ENCODE data around the gene DDX49. TPM values are rescaled to one million over a fixed set of nuclear protein-coding genes. Genes with fewer than 3 reads are reported as not detected.
"Not testable (repeated sequence)": the region's sequence is repeated elsewhere in the genome, so short reads cannot be mapped to it uniquely, and the experiment has no call there.

The DDX49 gene
- total RNA-seq, 1 experiment from 2014 or later = 69.4 TPM

DNA sequence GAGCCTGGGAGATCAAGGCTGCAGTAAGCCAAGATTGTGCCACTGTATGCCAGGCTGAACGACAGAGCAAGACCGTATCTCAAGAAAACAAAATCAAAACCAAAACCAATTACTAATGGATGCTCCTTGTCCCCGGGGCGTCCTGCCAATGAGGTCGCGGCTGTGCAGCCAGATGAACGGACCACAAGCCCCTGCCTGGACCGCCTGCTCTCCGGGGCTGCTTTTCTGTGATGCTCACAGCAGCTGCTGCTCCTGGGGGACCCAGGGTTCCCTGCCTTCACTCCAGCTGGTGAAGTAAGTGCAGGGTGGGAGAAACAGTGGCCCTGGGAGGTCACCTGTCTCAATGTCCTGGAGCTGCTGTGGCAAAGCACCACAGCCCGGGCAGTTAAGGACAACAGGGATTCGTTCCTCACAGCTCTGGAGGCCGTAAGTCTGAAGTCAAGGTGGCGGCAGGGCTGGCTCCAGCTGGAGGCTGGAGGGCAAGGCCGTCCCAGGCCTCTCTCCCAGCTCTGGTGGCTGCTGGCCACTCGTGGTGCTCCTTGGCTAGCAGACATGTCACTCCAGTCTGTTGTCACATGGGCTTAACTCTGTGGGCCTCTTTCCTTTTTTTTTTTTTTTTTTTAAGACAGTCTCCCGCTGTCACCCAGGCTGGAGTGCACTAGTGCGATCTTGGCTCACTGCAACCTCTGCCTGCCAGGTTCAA lies 10.4 kb upstream of the DDX49 start:
- no peak for DNase-seq (ENCODE audit: low spot score)

DNA sequence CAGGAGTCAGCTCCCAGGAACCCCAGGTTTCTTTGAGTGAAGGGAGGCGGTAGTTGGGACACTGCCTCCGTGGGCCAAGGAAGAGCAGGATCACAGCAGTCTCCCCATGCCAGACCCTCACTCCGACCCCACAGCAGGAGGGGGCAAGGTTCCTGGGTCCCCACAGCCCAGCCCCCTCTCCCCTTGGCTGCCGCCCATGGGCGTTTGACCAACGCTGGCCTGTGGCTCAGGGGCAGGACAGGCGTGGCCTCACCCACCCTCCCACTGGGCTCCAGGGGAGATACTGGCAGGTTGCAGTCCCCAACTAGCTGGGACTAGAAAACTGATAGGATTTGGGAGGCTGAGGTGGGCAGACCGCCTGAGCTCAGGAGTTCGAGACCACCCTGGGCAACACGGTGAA lies 9.5 kb upstream of the DDX49 start:
- DNase-seq (ENCODE audit: low spot score) = no peak

DNA sequence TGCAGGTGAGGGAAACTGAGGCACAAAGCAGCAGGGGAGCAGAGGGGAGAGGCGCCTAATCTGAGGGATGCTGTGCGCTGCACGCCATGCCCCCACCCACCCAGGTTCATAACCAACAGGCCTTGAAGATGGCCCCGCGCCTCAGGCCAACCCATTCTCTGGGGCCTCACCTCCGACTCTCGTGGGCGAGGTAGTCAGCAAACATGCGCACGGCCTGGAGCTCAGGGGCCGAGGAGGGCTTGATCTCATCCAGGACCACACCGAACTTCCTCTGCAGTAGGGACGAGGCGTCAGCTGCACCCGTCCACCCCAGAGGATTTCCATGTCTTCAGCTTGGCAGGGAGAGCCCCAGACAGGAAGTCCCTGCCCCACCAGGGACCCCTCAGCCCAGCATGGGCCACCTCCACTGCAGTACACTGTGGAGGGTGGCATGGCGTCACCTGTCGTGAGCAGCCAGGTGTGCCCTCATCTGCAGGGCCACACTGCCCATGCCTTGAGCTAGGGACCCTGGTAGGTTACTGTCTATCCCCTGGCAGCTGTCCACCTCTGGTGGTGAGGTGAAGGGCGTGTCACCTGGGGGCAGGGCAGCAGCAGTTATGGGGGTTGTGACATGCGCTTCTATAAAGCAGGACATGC lies 8.6 kb upstream of the DDX49 start:
- DNase-seq (ENCODE audit: low spot score) = no peak

DNA sequence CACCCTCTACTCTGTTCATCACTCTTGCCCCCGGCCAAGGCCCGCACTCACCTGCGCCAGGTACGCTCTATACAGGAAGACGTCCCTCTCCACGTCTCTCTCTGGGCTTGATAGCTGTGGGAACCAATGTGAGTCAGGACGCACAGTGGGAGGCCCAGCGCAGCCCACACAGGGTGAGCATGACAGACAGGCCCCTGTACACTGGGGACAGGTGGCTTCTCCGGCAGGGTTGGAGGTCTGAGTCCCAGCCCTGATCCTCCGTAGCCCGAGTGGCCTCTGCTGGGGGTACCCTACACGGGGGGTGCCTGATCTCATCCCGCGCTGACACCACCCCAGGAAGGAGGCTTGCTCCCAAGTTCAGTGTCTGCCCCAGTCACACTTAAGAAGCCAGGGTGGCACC lies 6.6 kb upstream of the DDX49 start:
- DNase-seq (ENCODE audit: low spot score) = no peak

GRCh38 chr19:18913466-18913865 lies 6.0 kb upstream of the DDX49 start:
- no peak for DNase-seq (ENCODE audit: low spot score)

GRCh38 chr19:18915639-18916038 lies 3.9 kb upstream of the DDX49 start:
- peak; percentile 54 for DNase-seq (ENCODE audit: low spot score)

DNA sequence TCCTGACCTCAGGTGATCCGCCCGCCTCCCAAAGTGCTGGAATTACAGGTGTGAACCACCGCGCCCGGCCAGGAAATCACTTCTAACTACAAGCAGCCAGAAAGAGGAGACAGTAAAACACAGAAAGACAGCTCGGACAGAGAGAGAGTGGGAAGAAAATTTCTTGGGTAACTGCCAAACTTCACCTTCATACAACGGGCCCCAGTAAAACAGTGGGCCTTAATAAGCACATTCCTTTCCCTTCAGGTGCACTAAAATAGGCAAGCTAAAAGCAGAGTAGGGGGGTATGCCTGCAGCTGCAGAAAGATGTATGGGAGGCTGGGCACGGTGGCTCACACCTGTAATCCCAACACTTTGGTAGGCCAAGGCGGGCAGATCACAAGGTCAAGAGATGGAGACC lies 1.9 kb upstream of the DDX49 start:
- DNase-seq (ENCODE audit: low spot score) = not testable (repeated sequence)

GRCh38 chr19:18919900-18920214 lies 342 bp downstream of the DDX49 start:
- no peak for DNase-seq (ENCODE audit: low spot score)

DNA sequence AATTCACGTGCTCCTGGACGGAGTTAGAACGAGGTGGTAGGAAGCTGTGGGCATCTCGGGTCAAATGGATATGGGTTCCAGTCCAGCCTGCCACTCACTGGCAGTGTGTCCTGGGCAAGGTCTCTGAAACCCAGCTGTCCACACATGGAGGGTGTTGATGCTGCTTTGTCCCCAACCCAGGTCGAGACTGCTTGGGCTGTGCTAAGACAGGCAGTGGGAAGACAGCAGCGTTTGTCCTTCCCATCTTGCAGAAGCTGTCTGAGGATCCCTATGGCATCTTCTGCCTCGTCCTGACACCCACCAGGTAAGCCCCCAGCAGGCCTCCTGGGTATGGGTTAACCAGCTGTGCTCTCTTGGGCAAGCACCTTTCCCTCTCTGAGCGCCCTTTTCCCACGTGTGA lies 885 bp downstream of the DDX49 start:
- no peak for DNase-seq (ENCODE audit: low spot score)

GRCh38 chr19:18921593-18921992 lies 2.1 kb downstream of the DDX49 start:
- no peak for DNase-seq (ENCODE audit: low spot score)

GRCh38 chr19:18922228-18922985 lies 2.9 kb downstream of the DDX49 start:
- DNase-seq (ENCODE audit: low spot score) = no peak

- DNase-seq (ENCODE audit: low spot score) = no peak
These were observed 5.2 kb downstream of the DDX49 start for GRCh38 chr19:18924684-18925213.

DNA sequence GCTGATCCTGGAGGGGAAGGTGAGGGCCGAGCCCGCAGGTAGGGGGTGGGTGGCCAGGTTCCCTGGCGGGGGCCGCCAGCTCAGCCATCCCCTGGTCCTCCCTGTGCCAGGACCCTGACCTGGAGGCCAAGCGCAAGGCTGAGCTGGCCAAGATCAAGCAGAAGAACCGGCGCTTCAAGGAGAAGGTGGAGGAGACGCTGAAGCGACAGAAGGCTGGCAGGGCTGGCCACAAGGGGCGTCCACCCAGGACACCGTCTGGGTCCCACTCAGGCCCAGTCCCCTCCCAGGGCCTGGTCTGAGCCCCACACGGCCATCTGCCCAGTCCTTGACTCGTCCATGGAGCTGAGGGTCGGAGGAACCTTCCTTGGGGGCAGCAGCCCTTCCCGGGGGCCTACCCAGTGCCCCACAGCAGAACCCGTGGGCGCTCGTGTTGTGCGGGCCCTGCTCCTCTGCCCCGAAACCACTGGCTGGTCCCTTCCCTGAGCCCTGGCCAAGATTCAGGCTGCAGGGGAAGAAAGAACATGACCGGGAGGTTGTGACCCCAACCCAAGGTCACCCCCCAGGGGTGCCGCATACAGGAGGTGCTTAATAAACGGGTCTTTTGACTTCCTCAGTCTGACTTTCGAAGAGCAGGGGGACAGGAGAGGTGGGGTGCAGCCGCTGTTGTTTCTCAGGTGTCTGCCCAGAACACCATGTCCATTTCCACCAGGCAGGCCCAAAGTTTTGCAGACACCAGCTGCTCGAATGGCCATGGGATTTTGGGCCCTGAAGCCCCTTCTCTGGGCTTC lies 8.7 kb downstream of the DDX49 start:
- no peak for DNase-seq (ENCODE audit: low spot score)

- DNase-seq (ENCODE audit: low spot score) = no peak
These were observed 9.8 kb downstream of the DDX49 start for GRCh38 chr19:18929311-18929710.

DNA sequence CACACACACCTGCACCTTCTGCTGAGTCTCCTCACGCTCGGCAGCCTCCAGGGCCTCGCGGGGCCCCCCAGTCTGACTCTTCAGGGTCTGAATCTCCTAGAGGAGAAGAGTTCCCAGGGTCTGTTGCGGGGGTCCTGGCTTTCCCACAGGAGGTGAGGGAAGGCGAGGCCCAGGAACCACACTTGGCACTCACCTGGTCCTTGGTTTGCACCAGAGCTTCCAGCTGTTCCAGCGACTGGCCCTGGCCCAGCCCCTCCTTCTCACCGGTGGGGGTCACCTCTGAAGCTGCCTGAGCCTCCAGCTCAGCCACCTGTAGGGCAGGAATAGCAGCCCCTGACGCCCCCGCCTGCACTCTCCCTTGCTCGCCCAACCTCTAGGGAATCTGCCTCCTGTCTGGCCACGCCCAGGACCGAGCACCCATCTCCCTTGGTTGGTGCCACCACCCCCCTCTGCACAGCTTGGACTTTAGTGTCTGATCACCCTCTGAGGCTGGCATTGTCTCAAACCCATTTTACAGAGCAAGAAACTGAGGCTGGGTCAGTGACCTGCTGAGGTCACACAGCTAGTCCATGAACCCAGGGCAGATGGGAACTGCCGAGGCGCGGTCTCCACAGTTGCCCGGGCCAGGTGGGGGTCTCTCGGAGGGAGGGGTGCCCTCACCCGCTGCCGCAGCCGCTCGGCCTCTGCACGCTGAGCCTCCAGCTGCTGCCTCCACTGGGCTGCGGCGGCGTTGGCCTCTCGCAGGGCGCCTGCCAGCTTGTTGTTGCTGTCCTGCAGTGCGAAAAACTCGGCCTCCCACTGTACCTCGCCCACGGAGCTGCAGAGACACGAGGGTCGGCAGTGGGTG lies 12.0 kb downstream of the DDX49 start:
- no peak for DNase-seq (ENCODE audit: low spot score)

DNA sequence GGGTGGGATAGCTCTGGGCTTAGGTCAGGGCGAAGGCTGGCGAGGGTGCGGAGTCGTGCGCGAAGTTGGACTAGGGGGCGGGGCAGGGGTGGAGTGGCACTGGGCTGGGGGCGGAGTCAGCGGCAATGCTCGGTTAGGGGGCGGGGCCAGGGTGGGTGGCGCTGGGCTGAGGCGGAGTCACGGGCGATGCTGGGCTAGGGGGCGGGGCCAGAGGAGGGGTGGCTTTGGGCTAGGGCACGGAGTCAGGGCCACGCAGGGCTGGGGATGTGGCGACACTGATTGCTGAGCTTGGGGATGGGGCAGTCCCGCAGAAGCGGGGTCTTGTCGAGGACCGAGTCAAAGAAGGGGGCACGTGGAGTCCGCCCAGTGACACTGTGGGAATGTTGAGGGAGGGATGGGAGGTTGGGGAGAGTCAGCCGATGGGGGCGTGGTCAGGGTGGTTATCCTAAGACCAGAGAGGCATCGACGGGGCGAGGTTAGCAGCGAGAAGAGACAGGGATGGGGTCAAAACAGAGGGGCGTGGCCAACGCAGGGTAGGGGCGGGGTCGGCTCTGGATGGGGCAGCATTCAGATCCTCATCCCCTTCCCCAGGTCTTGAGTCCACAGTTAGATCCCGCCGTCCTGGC lies 12.8 kb downstream of the DDX49 start:
- peak; percentile 48 for DNase-seq (ENCODE audit: low spot score)

DNA sequence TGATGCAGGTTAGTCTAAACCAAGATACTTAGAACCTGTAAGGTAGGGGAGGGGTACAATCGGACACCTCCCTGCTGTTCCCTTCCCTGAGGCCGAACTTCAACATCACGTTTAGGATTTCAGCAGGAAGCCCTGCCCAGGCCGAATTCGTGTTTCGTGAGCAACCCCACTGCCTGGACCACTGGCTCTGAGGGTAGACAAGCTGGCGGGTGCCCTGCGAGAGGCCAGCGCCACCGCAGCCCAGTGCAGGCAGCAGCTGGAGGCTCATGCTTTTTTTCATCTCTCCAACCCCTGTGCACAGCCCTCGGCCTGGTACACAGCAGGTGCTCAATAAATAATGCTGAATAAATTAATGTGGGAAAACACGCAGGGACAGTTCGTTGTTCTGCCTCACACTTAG lies 13.8 kb downstream of the DDX49 start:
- no peak for DNase-seq (ENCODE audit: low spot score)

DNA sequence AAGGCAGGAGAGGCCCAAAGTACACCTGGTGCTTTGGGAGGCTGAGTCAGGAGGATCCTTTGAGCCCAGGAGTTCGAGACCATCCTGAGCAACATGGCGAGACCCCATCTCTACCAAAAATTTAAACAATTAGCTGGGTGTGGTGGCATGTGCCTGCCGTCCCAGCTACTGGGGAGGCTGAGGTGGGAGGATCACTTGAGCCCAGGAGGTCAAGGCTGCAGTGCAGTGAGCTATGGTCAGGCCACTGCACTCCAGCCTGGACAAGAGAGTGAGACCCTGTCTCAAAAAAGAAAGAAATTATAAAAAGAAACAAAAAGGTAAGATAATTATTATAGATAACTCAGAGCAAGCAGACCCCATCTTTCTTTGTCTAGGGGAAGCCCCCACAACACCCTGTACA lies 19.6 kb downstream of the DDX49 start:
- no peak for DNase-seq (ENCODE audit: low spot score)

DNA sequence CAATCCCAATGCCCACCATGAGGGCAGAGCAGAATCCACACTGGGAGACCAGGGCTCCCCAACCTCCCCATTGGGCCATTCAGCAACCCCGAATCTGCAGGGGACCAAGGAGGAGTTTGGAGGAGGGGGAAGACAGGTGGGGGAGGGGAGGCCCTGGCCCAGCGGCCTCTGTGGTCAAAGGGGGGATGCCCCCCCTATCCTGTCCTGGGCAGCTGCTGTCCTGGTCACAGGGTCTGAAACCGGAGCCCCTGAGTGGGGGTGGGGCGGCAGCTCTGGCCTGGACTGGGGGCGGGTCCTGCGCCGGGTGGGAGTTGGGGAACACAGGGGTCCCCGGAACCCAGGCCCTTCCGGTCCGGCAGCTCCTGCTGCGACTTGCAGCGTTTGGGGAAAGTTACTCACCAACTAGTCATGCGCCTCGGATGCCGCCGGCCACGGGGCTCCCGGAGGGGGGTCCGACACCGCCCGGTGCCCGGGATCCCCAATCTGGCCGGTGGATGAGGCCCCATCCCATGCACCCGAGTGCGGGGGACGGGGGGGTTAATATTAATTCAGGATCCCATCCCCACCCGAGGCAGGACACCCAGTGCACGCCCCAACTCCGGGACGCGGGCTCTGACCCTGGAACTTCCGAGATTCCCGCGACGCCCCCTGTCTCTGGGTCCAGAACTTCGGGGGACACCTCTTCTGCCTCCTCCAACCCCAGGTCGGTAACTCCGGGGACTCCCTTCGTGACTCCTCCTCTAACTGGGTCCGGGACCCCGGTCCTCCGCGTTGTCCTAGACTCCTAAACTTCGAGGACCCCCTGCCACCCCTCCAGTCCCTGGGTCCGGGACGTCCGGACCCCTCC lies 20.6 kb downstream of the DDX49 start:
- DNase-seq (ENCODE audit: low spot score) = no peak
